Measurements from ENCODE around the gene LPGAT1.

GRCh38 chr1:211714154-211714553 is 116.4 kb downstream of the LPGAT1 start:
- TF ChIP-seq CTCF (IDR thresholded peaks at IDR 0.05): no peak
- no peak for TF ChIP-seq POLR2A (IDR thresholded peaks at IDR 0.05)

Data from lower leg skin (tissue), 3 donors.